IMR-90 (cell line): ENCODE data around the gene SNAP91. TPM values are rescaled to one million over a fixed set of nuclear protein-coding genes. Genes with fewer than 3 reads are reported as not detected.

Experiments
- ATAC-seq: fragments of 200-7000 bp; cut with Tn5 transposase; 2 replicates; pipeline ENCODE4 v1.9.1; 2020; ENCODE audit warnings: low read depth, mild to moderate bottlenecking, moderate library complexity
- BruUV-seq: library from RNA; stranded (reverse); fragments of 400-500 nt; replicated peaks from 2 replicates; lab custom pipeline; 2021; lab: Mats Ljungman, UMichigan
- CTCF ChIA-PET: fragments of 300-600 bp; formaldehyde crosslinking; extraction: SDS; loops from one replicate; lab custom pipeline; 2021; ENCODE audit warnings: antibody characterized with exemption; lab: Yijun Ruan, JAX
- POLR2A ChIA-PET: fragments of 300-600 bp; sonication (Branson Sonifier 250); formaldehyde crosslinking; loops from one replicate; lab custom pipeline; 2022; ENCODE audit warnings: antibody characterized with exemption; ENCODE audit not compliant: unreplicated experiment; lab: Charles Lee
- DNase-seq: peaks from one replicate; pipeline ENCODE4 v3.0.0; 2013
- H2AFZ ChIP-seq: replicated peaks from 2 replicates; pipeline ENCODE3; 2013; ENCODE audit warnings: low read length, mild to moderate bottlenecking; ENCODE audit not compliant: poor library complexity
- H2AK5ac ChIP-seq: 2 replicates; pipeline ENCODE4 v1.6.1; 2013; ENCODE audit warnings: low read depth, low read length, inconsistent platforms
- H2AK9ac ChIP-seq: replicated peaks from 2 replicates; pipeline ENCODE3; 2013; ENCODE audit warnings: mild to moderate bottlenecking, low read depth, low read length, moderate library complexity; ENCODE audit not compliant: poor library complexity
- H2BK120ac ChIP-seq: 2 replicates; pipeline ENCODE4 v1.6.1; 2013; ENCODE audit warnings: low read depth, low read length, inconsistent platforms
- H2BK15ac ChIP-seq: 3 replicates; pipeline ENCODE4 v1.6.1; 2013; ENCODE audit warnings: low read depth, low read length, inconsistent platforms
- H2BK20ac ChIP-seq: 2 replicates; pipeline ENCODE4 v1.6.1; 2013; ENCODE audit warnings: low read depth, mild to moderate bottlenecking, inconsistent platforms, low read length, moderate library complexity
- H2BK5ac ChIP-seq: 2 replicates; pipeline ENCODE4 v1.6.1; 2013; ENCODE audit warnings: mild to moderate bottlenecking, low read depth, low read length, inconsistent platforms; ENCODE audit not compliant: poor library complexity, severe bottlenecking
- H3K14ac ChIP-seq: replicated peaks from 2 replicates; pipeline ENCODE4 v1.6.1; 2013; ENCODE audit warnings: low read depth, low read length, inconsistent platforms
- H3K18ac ChIP-seq: 2 replicates; pipeline ENCODE4 v1.6.1; 2013; ENCODE audit warnings: low read depth, low read length, control low read depth
- H3K23ac ChIP-seq: 2 replicates; pipeline ENCODE4 v1.6.1; 2013; ENCODE audit warnings: low read depth, low read length, inconsistent platforms
- H3K27ac ChIP-seq: 2 replicates; pipeline ENCODE4 v1.5.1; 2013; ENCODE audit warnings: mild to moderate bottlenecking, control low read depth, low read length; ENCODE audit not compliant: insufficient read depth
- H3K27me3 ChIP-seq: 2 replicates; pipeline ENCODE4 v1.6.1; 2013; ENCODE audit warnings: low read length; ENCODE audit not compliant: control insufficient read depth, insufficient read depth
- H3K36me3 ChIP-seq: 2 replicates; pipeline ENCODE4 v1.6.1; 2013; ENCODE audit warnings: low read length, mixed read lengths; ENCODE audit not compliant: control insufficient read depth, insufficient read depth
- H3K4ac ChIP-seq: 2 replicates; pipeline ENCODE4 v1.6.1; 2013; ENCODE audit warnings: low read depth, low read length, inconsistent platforms
- H3K4me1 ChIP-seq: 2 replicates; pipeline ENCODE4 v1.6.1; 2013; ENCODE audit warnings: low read length, mixed read lengths; ENCODE audit not compliant: control insufficient read depth, insufficient read depth
- H3K4me2 ChIP-seq: 2 replicates; pipeline ENCODE4 v1.6.1; 2013; ENCODE audit warnings: low read depth, mild to moderate bottlenecking, control low read depth, low read length, moderate library complexity
- H3K4me3 ChIP-seq: 2 replicates; pipeline ENCODE4 v1.5.1; 2013; ENCODE audit warnings: low read depth, mild to moderate bottlenecking, control low read depth, low read length, moderate library complexity; ENCODE audit not compliant: insufficient read depth
- H3K56ac ChIP-seq: 2 replicates; pipeline ENCODE4 v1.6.1; 2013; ENCODE audit warnings: low read length, inconsistent platforms; ENCODE audit not compliant: insufficient read depth; ENCODE audit errors: extremely low read depth
- H3K79me1 ChIP-seq, 2 experiments: 2 replicates each; pipeline ENCODE4 v1.6.1; 2013; ENCODE audit warnings: low read length in 2 of 2, inconsistent platforms in 1 of 2, low read depth in 1 of 2
- H3K9ac ChIP-seq: 2 replicates; pipeline ENCODE4 v1.6.1; 2013; ENCODE audit warnings: low read depth, low read length, control low read depth
- H3K9me1 ChIP-seq: 2 replicates; pipeline ENCODE4 v1.6.1; 2013; ENCODE audit warnings: low read length, inconsistent platforms; ENCODE audit not compliant: insufficient read depth
- H3K9me3 ChIP-seq: 2 replicates; pipeline ENCODE4 v1.6.1; 2013; ENCODE audit warnings: low read length; ENCODE audit not compliant: control insufficient read depth, insufficient read depth
- H4K20me1 ChIP-seq: 2 replicates; pipeline ENCODE4 v1.6.1; 2013; ENCODE audit warnings: low read length, inconsistent platforms; ENCODE audit not compliant: insufficient read depth
- H4K5ac ChIP-seq: 2 replicates; pipeline ENCODE4 v1.6.1; 2013; ENCODE audit warnings: mild to moderate bottlenecking, low read depth, low read length, control low read depth
- H4K8ac ChIP-seq, 2 experiments: 2 replicates each; pipeline ENCODE4 v1.6.1; 2013; ENCODE audit warnings: low read depth in 2 of 2, low read length in 2 of 2, control low read depth in 1 of 2, inconsistent platforms in 1 of 2
- H4K91ac ChIP-seq: 2 replicates; pipeline ENCODE4 v1.6.1; 2013; ENCODE audit warnings: low read depth, low read length, inconsistent platforms; ENCODE audit not compliant: insufficient read depth
- RAD21 ChIP-seq: IDR thresholded peaks from 2 replicates; pipeline ENCODE4 v1.6.1; 2012; ENCODE audit warnings: low read length, improper control_type of control experiment
- SMC3 ChIP-seq: fragments of 150-350 bp; IDR thresholded peaks from 2 replicates; pipeline ENCODE4 v1.6.1; 2016; ENCODE audit warnings: low read depth, mild to moderate bottlenecking, antibody characterized with exemption, low read length, moderate library complexity
- WGBS, 2 experiments: methylation state at CpG; one replicate each; pipeline versions ENCODE4 v1.1.5 to v1.1.7; 2013; ENCODE audit warnings: missing lambda C conversion rate in 2 of 2; ENCODE audit not compliant: insufficient read length in 1 of 2; ENCODE audit errors: extremely low coverage in 2 of 2; 5-methylcytosine and 5-hydroxymethylcytosine counted together
- dilution Hi-C: fragments of 300-500 bp; cut with HindIII; formaldehyde crosslinking; loops from one replicate; pipeline ENCODE4 v1.14.3; 2018; ENCODE audit warnings: low sequenced_read_pairs; ENCODE audit not compliant: unreplicated experiment
- in situ Hi-C: fragments of 300-500 bp; cut with MboI; formaldehyde crosslinking; loops from 3 replicates; pipeline ENCODE4 v1.14.3; 2019; ENCODE audit warnings: low sequenced_read_pairs, inconsistent platforms, mixed read lengths
- intact Hi-C: fragments of 100-400 bp; cut with micrococcal nuclease; formaldehyde crosslinking; loops from 2 replicates; pipeline ENCODE4 v1.10.0; 2022
- polyA plus RNA-seq, 3 experiments: library from polyadenylated mRNA; depleted of rRNA; stranded (reverse); fragments of >200 nt; gene quantifications; 2 replicates each; pipeline ENCODE4 v1.2.3, GENCODE V29; 2012; ENCODE audit warnings: low replicate concordance in 1 of 3
- total RNA-seq: library from RNA; depleted of rRNA; stranded (reverse); fragments of >200 nt; gene quantifications from 2 replicates; pipeline ENCODE4 v1.2.3, GENCODE V29; 2012
- TF ChIP-seq, protein P1 (sequence below): conservative IDR thresholded peaks from 2 replicates; pipeline ENCODE4 v1.5.1; 2012; ENCODE audit warnings: mild to moderate bottlenecking, low read depth, low read length, improper control_type of control experiment
- TF ChIP-seq, protein P2 (sequence below): fragments of 150-350 bp; IDR thresholded peaks from 2 replicates; pipeline ENCODE4 v1.6.1; 2017; ENCODE audit warnings: mild to moderate bottlenecking, antibody characterized with exemption, low read length, low read depth
- TF ChIP-seq, protein P3 (sequence below): fragments of 150-350 bp; IDR thresholded peaks from 2 replicates; pipeline ENCODE4 v1.6.1; 2016; ENCODE audit warnings: low read depth, mild to moderate bottlenecking, low read length, moderate library complexity, borderline replicate concordance

Gene SNAP91
- total and polyA plus RNA-seq, 2 of the 4 experiments (the other 2 are of a cell fraction) = not detected

DNA sequence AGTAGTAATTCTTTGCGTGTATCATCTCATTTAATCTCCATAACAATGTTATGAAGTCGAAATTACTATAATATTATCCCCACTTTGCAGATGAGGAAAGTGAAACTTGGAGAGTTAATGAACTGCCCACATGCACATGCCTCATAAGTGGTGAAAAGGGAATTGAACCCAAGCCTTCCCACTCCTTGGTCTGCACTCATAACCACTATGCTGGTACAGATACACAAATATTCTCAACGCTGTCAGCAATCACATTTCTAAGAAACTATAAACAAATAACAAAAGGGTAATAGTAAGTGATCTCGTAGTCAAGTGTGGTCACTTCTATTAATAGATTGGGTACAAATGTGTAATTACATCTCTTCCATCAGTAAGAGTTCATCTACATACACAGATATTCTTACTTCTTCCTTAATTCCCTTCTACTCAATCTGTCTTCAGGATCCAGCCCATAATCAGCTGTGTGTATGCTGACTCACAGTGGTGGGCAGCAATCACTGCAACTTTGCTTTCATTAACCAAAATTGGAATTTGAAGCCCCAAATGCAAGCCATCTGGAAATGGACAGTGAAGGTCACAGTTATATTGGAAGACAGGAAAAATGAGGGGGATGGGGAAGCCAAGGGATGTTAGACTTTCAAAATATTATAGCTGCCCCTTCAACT, 190.0 kb downstream of the SNAP91 start:
- ChIA-PET CTCF (interaction anchor here (0.6 to 4.2 kb wide), 7 partner anchors 15 to 452 kb away, joined by 3 to 17 read pairs (median 3); partner anchors contain the start of genes DOP1A and UBE3D), POLR2A (no interaction called here)
- in situ Hi-C loops (loop anchor here (5.0 to 25.0 kb wide), 4 partner anchors 102 to 1257 kb away; partner anchors contain the start of genes DOP1A and UBE3D), intact Hi-C loops (loop anchor here (10.0 kb wide), 1 partner anchor 1154 kb away; the partner anchor contains the start of gene TPBG), dilution Hi-C loops (loop anchor here (25.0 kb wide), 2 partner anchors 307 to 457 kb away; partner anchors contain the start of genes DOP1A and UBE3D)
- H3K9me3 ChIP-seq = no peaks in the 10 kb centered on the region
- no peak overlapping the region for H3K9ac ChIP-seq
- H4K5ac ChIP-seq = no peak overlapping the region
- H3K23ac ChIP-seq = no peak overlapping the region
- H4K20me1 ChIP-seq = no peaks in the 10 kb centered on the region
- H3K14ac ChIP-seq = no peak overlapping the region
- no peak overlapping the region for H4K8ac ChIP-seq
- H3K4me3 ChIP-seq = no peak overlapping the region
- peaks cover 4% of the 10 kb centered on the region for H3K27me3 ChIP-seq
- H2BK5ac ChIP-seq = no peak overlapping the region
- H3K9me1 ChIP-seq = no peaks in the 10 kb centered on the region
- BruUV-seq = no TSS peak
- no peak overlapping the region for H3K56ac ChIP-seq
- H3K36me3 ChIP-seq = no peaks in the 10 kb centered on the region
- H3K18ac ChIP-seq = no peak overlapping the region
- ATAC-seq (peak; percentile 79), DNase-seq (peak; percentile 58)
- H3K4me1 ChIP-seq = no peaks in the 10 kb centered on the region
- H2AK5ac ChIP-seq = no peak overlapping the region
- H2BK20ac ChIP-seq = no peak overlapping the region
- H2BK15ac ChIP-seq = no peak overlapping the region
- no peak overlapping the region for H2AFZ ChIP-seq
- H3K79me1 ChIP-seq = no peaks in the 10 kb centered on the region
- no peak overlapping the region for H3K4ac ChIP-seq
- TF ChIP-seq, protein P1, sequence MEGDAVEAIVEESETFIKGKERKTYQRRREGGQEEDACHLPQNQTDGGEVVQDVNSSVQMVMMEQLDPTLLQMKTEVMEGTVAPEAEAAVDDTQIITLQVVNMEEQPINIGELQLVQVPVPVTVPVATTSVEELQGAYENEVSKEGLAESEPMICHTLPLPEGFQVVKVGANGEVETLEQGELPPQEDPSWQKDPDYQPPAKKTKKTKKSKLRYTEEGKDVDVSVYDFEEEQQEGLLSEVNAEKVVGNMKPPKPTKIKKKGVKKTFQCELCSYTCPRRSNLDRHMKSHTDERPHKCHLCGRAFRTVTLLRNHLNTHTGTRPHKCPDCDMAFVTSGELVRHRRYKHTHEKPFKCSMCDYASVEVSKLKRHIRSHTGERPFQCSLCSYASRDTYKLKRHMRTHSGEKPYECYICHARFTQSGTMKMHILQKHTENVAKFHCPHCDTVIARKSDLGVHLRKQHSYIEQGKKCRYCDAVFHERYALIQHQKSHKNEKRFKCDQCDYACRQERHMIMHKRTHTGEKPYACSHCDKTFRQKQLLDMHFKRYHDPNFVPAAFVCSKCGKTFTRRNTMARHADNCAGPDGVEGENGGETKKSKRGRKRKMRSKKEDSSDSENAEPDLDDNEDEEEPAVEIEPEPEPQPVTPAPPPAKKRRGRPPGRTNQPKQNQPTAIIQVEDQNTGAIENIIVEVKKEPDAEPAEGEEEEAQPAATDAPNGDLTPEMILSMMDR = peak; percentile 58
- TF ChIP-seq SMC3 (peak; percentile 36), RAD21 (peak; percentile 60)
- TF ChIP-seq, protein P2, sequence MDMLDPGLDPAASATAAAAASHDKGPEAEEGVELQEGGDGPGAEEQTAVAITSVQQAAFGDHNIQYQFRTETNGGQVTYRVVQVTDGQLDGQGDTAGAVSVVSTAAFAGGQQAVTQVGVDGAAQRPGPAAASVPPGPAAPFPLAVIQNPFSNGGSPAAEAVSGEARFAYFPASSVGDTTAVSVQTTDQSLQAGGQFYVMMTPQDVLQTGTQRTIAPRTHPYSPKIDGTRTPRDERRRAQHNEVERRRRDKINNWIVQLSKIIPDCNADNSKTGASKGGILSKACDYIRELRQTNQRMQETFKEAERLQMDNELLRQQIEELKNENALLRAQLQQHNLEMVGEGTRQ = no peak
- TF ChIP-seq, protein P3, sequence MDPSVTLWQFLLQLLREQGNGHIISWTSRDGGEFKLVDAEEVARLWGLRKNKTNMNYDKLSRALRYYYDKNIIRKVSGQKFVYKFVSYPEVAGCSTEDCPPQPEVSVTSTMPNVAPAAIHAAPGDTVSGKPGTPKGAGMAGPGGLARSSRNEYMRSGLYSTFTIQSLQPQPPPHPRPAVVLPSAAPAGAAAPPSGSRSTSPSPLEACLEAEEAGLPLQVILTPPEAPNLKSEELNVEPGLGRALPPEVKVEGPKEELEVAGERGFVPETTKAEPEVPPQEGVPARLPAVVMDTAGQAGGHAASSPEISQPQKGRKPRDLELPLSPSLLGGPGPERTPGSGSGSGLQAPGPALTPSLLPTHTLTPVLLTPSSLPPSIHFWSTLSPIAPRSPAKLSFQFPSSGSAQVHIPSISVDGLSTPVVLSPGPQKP = no peak
- no peak overlapping the region for H2AK9ac ChIP-seq
- whole genome bisulfite sequencing, 2 experiments = no CpG with 5 or more reads among the region's 4 CpGs
- H4K91ac ChIP-seq = no peak overlapping the region
- no peak overlapping the region for H3K4me2 ChIP-seq
- H2BK120ac ChIP-seq = no peak overlapping the region
- no peak overlapping the region for H3K27ac ChIP-seq
